Breast epithelium (tissue), 4 donors: ENCODE data around the gene CILP. TPM values are rescaled to one million over a fixed set of nuclear protein-coding genes. Genes with fewer than 3 reads are reported as not detected.

ENCODE experiments used
- DNase-seq, 2 donors: peaks; one replicate each; pipeline ENCODE4 v3.0.0-alpha.2; 2019; ENCODE audit warnings: low spot score in 2 of 2
- H3K27ac ChIP-seq, 2 donors: fragments of 200-600 bp; sonication (generic) in 1 of 2; one replicate each; pipeline ENCODE4 v1.5.1; 2016 to 2019; ENCODE audit warnings: mild to moderate bottlenecking in 1 of 2
- H3K27me3 ChIP-seq, 2 donors: fragments of 200-600 bp; sonication (generic) in 1 of 2; one replicate each; pipeline versions ENCODE4 v1.5.1 to v1.6.0; 2017 to 2019; ENCODE audit warnings: control low read depth in 1 of 2, mild to moderate bottlenecking in 1 of 2
- H3K36me3 ChIP-seq: fragments of 200-600 bp; one replicate; pipeline ENCODE4 v1.5.1; 2019
- H3K4me1 ChIP-seq, 2 donors: fragments of 200-600 bp; sonication (generic); one replicate each; pipeline ENCODE4 v1.5.1; 2016 to 2019; ENCODE audit warnings: control low read depth in 1 of 2
- H3K4me3 ChIP-seq, 3 donors: fragments of 200-600 bp; sonication (generic); 1 replicate in 2 of 3; 2 replicates in 1 of 3; pipeline ENCODE4 v1.5.1; 2016 to 2019; ENCODE audit warnings: mild to moderate bottlenecking in 3 of 3, moderate library complexity in 2 of 3
- H3K9me3 ChIP-seq, 2 donors: fragments of 200-600 bp; sonication (generic) in 1 of 2; one replicate each; pipeline ENCODE4 v1.5.1; 2016 to 2019; ENCODE audit warnings: control low read depth in 1 of 2
- CTCF ChIP-seq, 3 donors: fragments of 450-650 bp; IDR thresholded peaks; one replicate each; pipeline ENCODE4 v1.5.1; 2016 to 2017; ENCODE audit warnings: antibody characterized with exemption in 3 of 3, mild to moderate bottlenecking in 3 of 3, moderate library complexity in 3 of 3
- POLR2A ChIP-seq: fragments of 450-650 bp; IDR thresholded peaks from one replicate; pipeline ENCODE4 v1.6.1; 2016; ENCODE audit warnings: antibody characterized with exemption, mild to moderate bottlenecking, moderate library complexity
- POLR2AphosphoS5 ChIP-seq, 3 donors: sonication (generic); formaldehyde crosslinking; IDR thresholded peaks; one replicate each; pipeline ENCODE4 v1.6.1; 2017; ENCODE audit warnings: antibody characterized with exemption in 3 of 3
- intact Hi-C: fragments of 100-400 bp; cut with DNase I; formaldehyde crosslinking; loops from one replicate; pipeline ENCODE4 v1.15.1; 2023; ENCODE audit warnings: low total_unique reads
- total RNA-seq, 3 donors: library from RNA; depleted of rRNA; stranded (reverse); fragments of >200 nt; gene quantifications; one replicate each; pipeline ENCODE4 v1.1.0, GENCODE V29; 2016

Gene CILP
- total RNA-seq, 3 donors from 2014 or later = 5.2 to 203 (median 24.6) TPM

- H3K27ac ChIP-seq = no peak overlapping the region
- no peaks in the 10 kb centered on the region for H3K9me3 ChIP-seq
- DNase-seq = no peak
- H3K36me3 ChIP-seq = no peaks in the 10 kb centered on the region
- no peaks in the 10 kb centered on the region for H3K27me3 ChIP-seq
- intact Hi-C loops = no loop called here
- peaks cover 0 to 3% of the 10 kb centered on the region in 2 donors for H3K4me1 ChIP-seq
- H3K4me3 ChIP-seq = no peak overlapping the region
- TF ChIP-seq POLR2A = no peak
- TF ChIP-seq POLR2AphosphoS5 (IDR thresholded peaks at IDR 0.05) = no peak
- no peak for TF ChIP-seq CTCF (IDR thresholded peaks at IDR 0.05)
These were observed 47.1 kb downstream of the CILP start for GRCh38 chr15:65164139-65164538.

GRCh38 chr15:65163041-65163440, 48.2 kb downstream of the CILP start:
- Histone ChIP-seq H3K9me3 (no peaks in the 10 kb centered on the region), H3K27me3 (no peaks in the 10 kb centered on the region), H3K4me1 (peaks cover 0 to 3% of the 10 kb centered on the region in 2 donors), H3K4me3 (no peak overlapping the region), H3K27ac (no peak overlapping the region), H3K36me3 (peaks cover under 1% of the 10 kb centered on the region)
- TF ChIP-seq POLR2AphosphoS5 (IDR thresholded peaks at IDR 0.05) = no peak
- no peak for TF ChIP-seq POLR2A
- TF ChIP-seq CTCF (IDR thresholded peaks at IDR 0.05) = no peak
- intact Hi-C loops = no loop called here
- DNase-seq = no peak

GRCh38 chr15:65156692-65157091, 54.6 kb downstream of the CILP start:
- H3K36me3 ChIP-seq = peaks cover 4% of the 10 kb centered on the region
- intact Hi-C loops = no loop called here
- no peak overlapping the region for H3K27ac ChIP-seq
- no peak for TF ChIP-seq POLR2A
- TF ChIP-seq POLR2AphosphoS5 (IDR thresholded peaks at IDR 0.05) = no peak
- TF ChIP-seq CTCF (IDR thresholded peaks at IDR 0.05) = no peak
- H3K4me1 ChIP-seq = peaks cover 0 to 3% of the 10 kb centered on the region in 2 donors
- H3K27me3 ChIP-seq = no peaks in the 10 kb centered on the region
- H3K4me3 ChIP-seq = no peak overlapping the region
- no peak for DNase-seq
- no peaks in the 10 kb centered on the region for H3K9me3 ChIP-seq

GRCh38 chr15:65154720-65155119, 56.6 kb downstream of the CILP start:
- H3K9me3 ChIP-seq = no peaks in the 10 kb centered on the region

GRCh38 chr15:65147902-65148301, 63.4 kb downstream of the CILP start:
- no peaks in the 10 kb centered on the region for H3K4me1 ChIP-seq
- H3K27me3 ChIP-seq = no peaks in the 10 kb centered on the region
- H3K4me3 ChIP-seq = no peak overlapping the region
- no peaks in the 10 kb centered on the region for H3K9me3 ChIP-seq
- no peak for DNase-seq
- no peak overlapping the region for H3K27ac ChIP-seq
- intact Hi-C loops = no loop called here
- H3K36me3 ChIP-seq = no peaks in the 10 kb centered on the region
- TF ChIP-seq CTCF (IDR thresholded peaks at IDR 0.05) (no peak), POLR2A (no peak), POLR2AphosphoS5 (IDR thresholded peaks at IDR 0.05) (no peak)

More at GRCh38 chr15:65154720-65155119, 56.6 kb downstream of the CILP start:
- no peaks in the 10 kb centered on the region for H3K27me3 ChIP-seq
- intact Hi-C loops = no loop called here
- no peak overlapping the region for H3K27ac ChIP-seq
- no peak for DNase-seq
- no peak overlapping the region for H3K4me3 ChIP-seq
- H3K4me1 ChIP-seq = no peaks in the 10 kb centered on the region
- TF ChIP-seq POLR2A (no peak), POLR2AphosphoS5 (IDR thresholded peaks at IDR 0.05) (no peak), CTCF (IDR thresholded peaks at IDR 0.05) (no peak)
- H3K36me3 ChIP-seq = peaks cover 4% of the 10 kb centered on the region
